Lung (tissue), 12 donors: Measurements from ENCODE around the gene NOVA2. TPM values are rescaled to one million over a fixed set of nuclear protein-coding genes. Genes with fewer than 3 reads are reported as not detected.

ENCODE experiments used
- ATAC-seq: fragments of 200-7000 bp; cut with Tn5 transposase; one replicate; pipeline ENCODE4 v1.9.1; 2020; ENCODE audit warnings: moderate number of reproducible peaks; ENCODE audit not compliant: insufficient read depth, low FRiP score
- DNase-seq, 3 donors: peaks; one replicate each; pipeline ENCODE4 v3.0.0-alpha.2; 2013 to 2017
- H3K27ac ChIP-seq, 2 donors: one replicate each; pipeline ENCODE4 v1.5.1; 2013; ENCODE audit warnings: mild to moderate bottlenecking in 2 of 2, moderate library complexity in 2 of 2, control low read depth in 1 of 2, inconsistent platforms in 1 of 2, low read depth in 1 of 2, low read length in 1 of 2
- H3K27me3 ChIP-seq, 3 donors: one replicate each; pipeline ENCODE4 v1.5.1; 2013; ENCODE audit warnings: low read length in 2 of 3; ENCODE audit not compliant: control insufficient read depth in 3 of 3, insufficient read depth in 3 of 3
- H3K36me3 ChIP-seq, 4 donors: one replicate each; pipeline ENCODE4 v1.5.1; 2013; ENCODE audit warnings: low read length in 4 of 4, mild to moderate bottlenecking in 1 of 4, moderate library complexity in 1 of 4; ENCODE audit not compliant: control insufficient read depth in 4 of 4, insufficient read depth in 4 of 4
- H3K4me1 ChIP-seq, 5 donors: one replicate each; pipeline ENCODE4 v1.5.1; 2013; ENCODE audit warnings: low read length in 5 of 5, mild to moderate bottlenecking in 2 of 5, moderate library complexity in 1 of 5; ENCODE audit not compliant: control insufficient read depth in 5 of 5, insufficient read depth in 5 of 5
- H3K4me3 ChIP-seq: one replicate; pipeline ENCODE4 v1.5.1; 2013; ENCODE audit warnings: mild to moderate bottlenecking, control low read depth, moderate library complexity
- H3K9ac ChIP-seq, 2 donors: one replicate each; pipeline ENCODE4 v1.5.1; 2013; ENCODE audit warnings: low read length in 2 of 2, control low read depth in 1 of 2; ENCODE audit not compliant: insufficient read depth in 1 of 2
- H3K9me3 ChIP-seq, 4 donors: one replicate each; pipeline ENCODE4 v1.5.1; 2013; ENCODE audit warnings: low read length in 3 of 4, mild to moderate bottlenecking in 1 of 4, moderate library complexity in 1 of 4; ENCODE audit not compliant: control insufficient read depth in 4 of 4, insufficient read depth in 3 of 4
- CTCF ChIP-seq: IDR thresholded peaks from 2 replicates; pipeline ENCODE4 v1.5.1; 2012; ENCODE audit warnings: mild to moderate bottlenecking; ENCODE audit errors: control extremely low read depth, extremely low read depth
- WGBS, 2 donors: extraction: QIAGEN DNeasy Blood & Tissue Kit; methylation state at CpG; one replicate each; pipeline ENCODE4 v1.1.7; 2013; 5-methylcytosine and 5-hydroxymethylcytosine counted together
- polyA plus RNA-seq, 2 donors: library from polyadenylated mRNA; stranded (reverse); fragments of 200-250 nt; gene quantifications; one replicate each; pipeline ENCODE4 v1.2.1, GENCODE V29; 2013
- total RNA-seq, 2 donors: library from RNA; depleted of rRNA in 1 of 2; stranded (reverse); fragments of >200 nt in 1 of 2; gene quantifications; one replicate each; pipeline ENCODE4 v1.2.1, GENCODE V29; 2014 to 2021
- donor health status: control.
- donor health status: control.
- donor health status: Bipolar disorder and iron deficiency.
- donor health status: healthy.
- donor health status: DM: yes; HTN: yes; CAD: no.

Gene NOVA2
- total and polyA plus RNA-seq, 4 donors = 2.3 to 11.6 (median 4.8) TPM

GRCh38 chr19:45954156-45954555 lies 19.5 kb downstream of the NOVA2 start:
- H3K27me3 ChIP-seq = peaks cover 0 to 10% (median 0%) of the 10 kb centered on the region in 3 donors
- no peak for TF ChIP-seq CTCF
- H3K4me1 ChIP-seq = peaks cover 0 to 20% (median 0%) of the 10 kb centered on the region in 5 donors
- no peak overlapping the region for H3K9ac ChIP-seq
- 29 to 44% methylated on average over 9 of the region's 9 CpGs for WGBS, 2 donors
- no peaks in the 10 kb centered on the region for H3K36me3 ChIP-seq
- H3K27ac ChIP-seq = peak overlapping the region in 1 of 2 donors; percentile 76
- ATAC-seq (no peak), DNase-seq (no peak)
- H3K9me3 ChIP-seq = peaks cover 0 to 10% (median 0%) of the 10 kb centered on the region in 4 donors
- H3K4me3 ChIP-seq = no peak overlapping the region

DNA sequence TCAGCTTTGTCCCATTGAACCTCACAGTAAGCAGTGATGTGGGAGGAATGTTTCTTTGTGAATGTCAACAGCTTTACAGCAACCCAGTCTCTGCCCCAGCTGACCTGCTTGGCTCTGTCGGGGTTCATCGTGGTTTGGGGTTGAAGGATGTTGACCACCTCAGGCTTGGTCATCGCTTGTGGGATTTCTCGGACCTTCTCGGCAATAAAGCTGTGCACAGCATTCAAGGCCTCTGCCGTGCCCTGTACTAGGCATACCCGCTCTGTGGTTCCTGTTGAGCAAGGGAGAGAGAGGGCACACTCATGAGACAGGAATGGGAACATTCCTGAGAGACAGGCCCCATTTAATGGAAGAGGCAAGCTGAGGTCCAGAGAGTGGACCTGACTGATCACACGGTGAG lies 20.0 kb downstream of the NOVA2 start:
- no peak overlapping the region for H3K4me3 ChIP-seq
- DNase-seq (no peak), ATAC-seq (no peak)
- H3K9ac ChIP-seq = no peak overlapping the region
- H3K27ac ChIP-seq = peak overlapping the region in 1 of 2 donors; percentile 61
- WGBS, 2 donors = 85 to 91% methylated on average over 8 of the region's 8 CpGs
- peaks cover 0 to 7% (median 0%) of the 10 kb centered on the region in 3 donors for H3K27me3 ChIP-seq
- H3K9me3 ChIP-seq = peaks cover 0 to 10% (median 0%) of the 10 kb centered on the region in 4 donors
- TF ChIP-seq CTCF = no peak
- H3K4me1 ChIP-seq = peaks cover 0 to 18% (median 0%) of the 10 kb centered on the region in 5 donors
- no peaks in the 10 kb centered on the region for H3K36me3 ChIP-seq

DNA sequence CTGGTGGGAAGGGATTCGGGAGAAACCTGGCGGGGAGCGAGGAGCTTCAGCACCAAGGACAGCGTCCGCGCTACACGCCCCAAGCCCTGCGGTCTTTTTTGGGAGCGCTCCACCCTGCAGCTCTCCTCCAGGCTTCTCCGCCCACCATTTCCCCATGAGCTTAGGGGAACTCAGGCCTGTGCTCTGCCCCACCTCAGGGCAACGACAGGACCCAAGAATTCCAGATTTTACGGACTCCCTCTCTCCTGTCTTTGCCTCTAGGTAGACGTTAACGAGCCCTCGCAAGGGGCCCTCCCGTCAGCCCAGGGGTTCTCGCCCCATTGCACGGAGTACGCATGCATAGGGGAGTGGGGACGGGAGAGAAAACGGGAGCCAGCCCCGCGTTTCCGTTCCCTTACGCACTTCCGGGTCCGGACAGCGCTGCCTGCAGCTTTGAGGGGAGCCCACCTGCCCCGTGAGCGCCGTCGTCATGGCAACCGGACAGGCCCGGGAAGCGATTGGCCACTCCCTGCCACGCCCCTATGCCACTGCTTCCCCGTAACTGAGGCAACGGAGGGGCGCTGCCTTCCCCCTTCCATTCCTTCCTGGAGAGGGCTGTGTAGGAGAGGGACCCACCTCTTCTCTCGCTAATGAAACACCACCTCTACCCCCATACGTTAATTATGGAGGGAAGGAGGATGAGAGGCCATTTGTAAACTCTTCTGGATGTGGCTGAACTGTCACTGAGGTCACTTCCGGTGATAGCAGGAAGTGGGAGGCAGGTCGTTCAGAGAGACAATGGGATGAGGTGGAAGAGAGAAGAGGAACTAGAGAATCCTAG lies 20.8 kb downstream of the NOVA2 start:
- H3K9ac ChIP-seq = no peak overlapping the region
- H3K27ac ChIP-seq = peak overlapping the region in 1 of 2 donors; percentile 40
- no peaks in the 10 kb centered on the region for H3K27me3 ChIP-seq
- H3K4me3 ChIP-seq = no peak overlapping the region
- peaks cover 0 to 14% (median 0%) of the 10 kb centered on the region in 5 donors for H3K4me1 ChIP-seq
- 14 to 22% methylated on average over 43 of the region's 43 CpGs for WGBS, 2 donors
- no peak for TF ChIP-seq CTCF
- H3K36me3 ChIP-seq = peaks cover 0 to 2% (median 0%) of the 10 kb centered on the region in 4 donors
- DNase-seq = peak; percentile 61 to 79 (median 70)
- ATAC-seq = no peak
- H3K9me3 ChIP-seq = peaks cover 0 to 6% (median 0%) of the 10 kb centered on the region in 4 donors
